GM12872 (cell line): ENCODE data around the gene KDM6A.

Source experiments
- TF ChIP-seq, protein P1 (sequence below): IDR thresholded peaks from 3 replicates; pipeline ENCODE4 v1.5.1; 2011; ENCODE audit warnings: low read depth, mild to moderate bottlenecking, low read length, moderate library complexity; ENCODE audit not compliant: insufficient read depth

Gene KDM6A

DNA sequence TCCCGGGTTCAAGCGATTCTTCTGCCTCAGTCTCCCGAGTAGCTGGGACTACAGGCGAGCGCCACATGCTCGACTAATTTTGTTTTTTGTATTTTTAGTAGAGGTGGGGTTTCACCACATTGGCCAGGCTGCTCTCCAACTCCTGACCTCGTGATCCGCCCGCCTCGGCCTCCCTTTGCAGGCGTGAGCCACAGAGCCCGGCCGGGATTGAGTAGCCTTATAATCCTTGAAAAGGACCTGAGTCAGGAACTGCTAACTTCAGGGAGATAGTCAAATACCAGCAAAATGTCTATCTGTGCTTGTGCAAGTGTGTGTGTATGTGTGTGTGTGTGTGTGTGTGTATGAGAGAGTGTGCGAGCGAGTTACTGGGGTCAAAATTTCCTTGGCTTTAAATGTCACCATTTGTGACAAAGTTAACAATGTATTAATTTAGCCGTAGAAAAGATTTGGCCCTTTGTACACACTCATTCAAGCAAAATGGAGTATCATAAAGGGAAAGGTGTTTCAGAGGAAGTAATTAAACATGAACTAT, 1.8 kb upstream of the KDM6A start:
- TF ChIP-seq, protein P1, sequence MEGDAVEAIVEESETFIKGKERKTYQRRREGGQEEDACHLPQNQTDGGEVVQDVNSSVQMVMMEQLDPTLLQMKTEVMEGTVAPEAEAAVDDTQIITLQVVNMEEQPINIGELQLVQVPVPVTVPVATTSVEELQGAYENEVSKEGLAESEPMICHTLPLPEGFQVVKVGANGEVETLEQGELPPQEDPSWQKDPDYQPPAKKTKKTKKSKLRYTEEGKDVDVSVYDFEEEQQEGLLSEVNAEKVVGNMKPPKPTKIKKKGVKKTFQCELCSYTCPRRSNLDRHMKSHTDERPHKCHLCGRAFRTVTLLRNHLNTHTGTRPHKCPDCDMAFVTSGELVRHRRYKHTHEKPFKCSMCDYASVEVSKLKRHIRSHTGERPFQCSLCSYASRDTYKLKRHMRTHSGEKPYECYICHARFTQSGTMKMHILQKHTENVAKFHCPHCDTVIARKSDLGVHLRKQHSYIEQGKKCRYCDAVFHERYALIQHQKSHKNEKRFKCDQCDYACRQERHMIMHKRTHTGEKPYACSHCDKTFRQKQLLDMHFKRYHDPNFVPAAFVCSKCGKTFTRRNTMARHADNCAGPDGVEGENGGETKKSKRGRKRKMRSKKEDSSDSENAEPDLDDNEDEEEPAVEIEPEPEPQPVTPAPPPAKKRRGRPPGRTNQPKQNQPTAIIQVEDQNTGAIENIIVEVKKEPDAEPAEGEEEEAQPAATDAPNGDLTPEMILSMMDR, result no peak

DNA sequence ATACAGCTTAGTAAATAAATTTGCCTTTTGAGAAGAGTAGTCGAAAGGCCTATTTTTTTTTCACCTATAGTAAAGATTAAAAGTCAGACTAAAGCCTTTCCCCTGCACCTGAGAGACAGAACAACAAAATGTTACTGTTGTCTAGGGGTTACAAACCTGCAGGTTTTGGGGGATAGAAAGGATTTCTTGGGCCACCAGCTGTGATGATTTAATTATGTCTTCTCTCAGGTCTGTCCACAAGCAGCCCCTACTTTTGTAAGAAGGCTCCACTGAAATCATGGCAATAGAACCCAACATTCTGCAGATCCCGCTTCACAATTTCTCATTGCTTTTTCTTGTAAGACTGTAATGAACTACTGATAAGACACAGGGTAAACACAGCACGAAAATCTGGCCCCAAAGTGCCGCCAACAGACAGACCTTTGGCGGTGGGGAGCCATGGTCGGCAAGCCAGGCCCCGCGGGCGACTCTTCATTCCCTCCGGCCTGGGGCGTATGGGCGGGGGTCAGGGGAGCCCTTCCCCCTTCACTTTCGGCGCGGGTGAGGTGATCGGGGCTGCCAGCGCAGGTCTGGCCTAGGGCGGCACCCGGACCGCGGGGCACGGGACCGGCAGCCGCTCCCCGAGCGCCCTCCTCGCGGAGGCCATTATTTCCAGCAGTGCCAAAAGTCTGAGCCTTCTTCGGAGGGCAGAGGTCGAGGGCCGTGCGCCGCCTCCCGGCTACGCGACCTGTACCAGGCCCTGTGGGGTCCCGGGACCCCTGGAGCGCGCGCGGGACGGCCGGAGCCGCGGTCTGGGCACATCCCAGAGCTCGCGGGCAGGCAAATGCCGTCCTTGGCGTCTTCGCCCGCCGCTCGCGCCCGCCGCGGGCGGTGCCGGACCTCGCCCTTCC, 812 bp upstream of the KDM6A start:
- TF ChIP-seq, protein P1, result no peak

DNA sequence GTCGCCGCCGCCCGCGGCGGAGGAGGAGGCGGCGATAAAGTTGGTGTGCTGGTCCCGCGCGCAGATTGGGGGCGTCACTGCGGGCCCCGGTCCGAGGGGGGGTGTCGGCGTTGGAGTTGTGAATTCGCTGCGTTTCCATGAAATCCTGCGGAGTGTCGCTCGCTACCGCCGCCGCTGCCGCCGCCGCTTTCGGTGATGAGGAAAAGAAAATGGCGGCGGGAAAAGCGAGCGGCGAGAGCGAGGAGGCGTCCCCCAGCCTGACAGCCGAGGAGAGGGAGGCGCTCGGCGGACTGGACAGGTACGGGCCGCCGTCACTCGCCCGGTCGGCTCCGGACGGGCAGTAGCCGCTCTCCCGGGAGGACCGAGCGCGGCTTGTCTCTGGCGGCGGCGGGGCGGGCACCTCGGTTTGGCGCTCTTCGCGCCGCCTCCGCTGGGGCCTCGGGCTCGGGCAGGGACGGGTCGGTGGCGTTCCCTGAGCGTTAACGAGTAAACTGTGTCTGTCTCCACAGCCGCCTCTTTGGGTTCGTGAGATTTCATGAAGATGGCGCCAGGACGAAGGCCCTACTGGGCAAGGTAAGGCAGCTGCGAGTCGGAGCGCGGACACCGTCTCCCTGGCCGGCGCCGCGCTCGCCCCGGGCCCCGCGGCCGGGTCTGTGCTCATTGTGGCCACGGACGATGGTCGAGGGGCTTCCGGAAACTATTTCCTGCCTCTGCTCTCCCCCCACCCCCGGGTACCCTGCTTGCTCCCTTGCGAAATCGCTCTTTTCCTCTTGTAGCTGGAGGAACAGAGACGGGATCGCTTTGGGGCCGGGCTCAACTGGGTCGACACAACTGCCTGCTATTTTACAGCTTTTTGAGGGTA, 658 bp downstream of the KDM6A start:
- TF ChIP-seq, protein P1, result no peak

DNA sequence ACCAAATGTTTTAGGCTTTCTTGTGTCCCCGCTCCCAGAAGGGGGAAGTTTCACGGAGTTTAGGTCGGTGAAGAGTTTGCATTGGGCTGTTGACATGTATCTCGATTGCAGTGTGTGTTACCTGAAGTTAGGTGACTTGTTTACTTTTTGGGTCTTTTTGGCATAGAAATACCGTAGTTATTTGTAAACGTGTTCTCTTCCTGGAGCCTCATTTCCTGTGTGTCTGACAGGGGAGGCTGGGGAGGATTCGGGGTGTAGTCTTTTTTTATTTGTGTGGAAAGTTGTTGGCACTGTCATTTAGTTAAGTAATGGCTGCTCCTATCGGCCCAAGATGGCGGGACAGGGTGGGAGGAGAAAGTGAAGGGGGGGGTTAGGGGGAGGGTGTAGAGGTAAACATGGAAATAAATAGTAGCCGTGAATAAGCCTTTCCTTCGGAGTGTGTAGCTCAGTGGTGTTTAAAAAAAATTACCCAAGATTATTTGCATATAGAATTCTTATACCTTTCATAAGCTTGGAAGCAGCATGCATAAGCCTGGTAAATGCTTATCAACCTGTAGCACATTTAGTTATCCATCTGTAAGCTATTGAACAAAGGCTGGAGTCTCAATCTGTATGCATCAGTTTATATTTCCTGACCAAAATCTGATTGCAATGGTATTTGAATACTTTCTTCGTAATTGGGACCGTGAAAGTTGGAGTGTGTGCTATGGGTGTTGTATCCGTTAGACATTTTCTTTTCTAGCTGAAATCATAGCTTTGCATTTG, 1.6 kb downstream of the KDM6A start:
- TF ChIP-seq, protein P1, result no peak

DNA sequence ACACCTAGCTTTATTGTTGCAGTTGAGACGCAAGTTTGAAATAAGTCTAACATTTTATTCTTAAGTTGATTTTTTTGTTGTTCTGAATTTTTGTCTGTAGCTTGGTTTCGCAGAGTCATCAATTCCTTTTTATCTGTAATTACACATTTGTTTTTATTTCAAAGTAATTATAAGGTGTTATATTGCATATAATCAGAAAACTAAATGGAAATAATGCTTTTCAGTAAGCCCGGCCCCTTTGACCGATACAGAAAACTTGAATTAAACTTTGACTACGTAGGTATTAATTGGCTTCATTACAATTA, 2.1 kb downstream of the KDM6A start:
- TF ChIP-seq, protein P1, result no peak

DNA sequence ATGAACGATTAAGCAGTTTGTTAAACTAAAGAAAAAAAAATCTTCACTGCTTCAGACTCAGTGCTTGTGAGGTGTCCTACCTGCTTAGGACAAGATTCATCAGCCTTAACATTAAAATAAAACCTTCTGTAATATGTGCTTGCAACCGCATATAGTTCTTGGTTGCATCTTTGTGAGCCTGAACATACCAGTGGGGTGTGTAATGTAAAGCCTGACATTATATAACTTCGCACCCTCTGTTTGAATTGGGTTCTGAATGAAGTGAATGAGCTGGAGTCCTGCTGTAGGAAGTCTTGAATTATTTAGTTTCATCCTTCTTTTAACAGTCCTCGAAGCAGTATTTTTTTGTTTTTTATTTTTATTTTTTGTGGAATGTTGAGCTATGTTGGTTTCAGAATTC, 3.1 kb downstream of the KDM6A start:
- TF ChIP-seq, protein P1, result no peak
